HG03064 (cell line): ENCODE results near the gene ADGRL3.

Source experiments
- ATAC-seq: cut with Tn5 transposase; IDR thresholded peaks from one replicate; pipeline ENCODE4 v1.9.1; 2021; ENCODE audit warnings: low read depth; ENCODE audit not compliant: unreplicated experiment

The ADGRL3 gene

DNA sequence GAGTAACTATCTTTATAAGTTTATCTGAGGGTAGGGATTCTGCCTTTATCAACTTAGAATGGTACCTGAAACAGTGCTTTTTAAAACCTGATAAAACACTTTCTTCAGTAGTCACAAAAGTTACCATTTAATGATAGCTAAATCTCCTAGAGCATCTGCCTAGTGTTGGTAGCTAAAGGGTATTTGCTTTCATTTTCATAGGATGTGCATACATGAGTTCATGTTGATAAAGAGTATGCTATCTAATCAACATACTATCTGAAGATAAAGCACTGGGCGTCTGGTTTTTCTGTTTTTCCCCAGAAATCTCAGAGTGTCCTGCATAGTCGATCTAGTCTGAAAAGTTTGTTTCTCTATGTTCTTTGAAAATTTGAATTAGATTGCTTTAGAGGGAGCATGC lies 75.1 kb downstream of the ADGRL3 start:
- ATAC-seq: no peak

DNA sequence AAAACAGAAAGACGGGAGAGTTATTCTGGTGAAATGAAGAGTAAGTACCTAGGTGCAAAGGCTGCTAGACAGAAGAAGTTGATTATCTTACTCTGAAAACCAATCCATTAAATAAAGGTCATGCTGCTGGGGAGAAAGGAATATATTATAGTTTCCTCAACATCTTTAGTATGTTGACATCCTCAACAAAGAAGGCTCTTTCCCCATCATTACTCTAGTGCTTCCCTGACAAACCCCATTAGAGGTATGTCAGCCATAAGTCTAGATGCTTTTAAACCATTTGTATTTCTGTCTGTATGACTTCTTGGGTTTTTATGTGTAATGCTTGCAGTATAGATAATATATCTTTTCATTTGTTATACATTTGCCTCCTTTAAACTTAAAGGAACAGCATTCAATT lies 75.9 kb downstream of the ADGRL3 start:
- no peak for ATAC-seq

DNA sequence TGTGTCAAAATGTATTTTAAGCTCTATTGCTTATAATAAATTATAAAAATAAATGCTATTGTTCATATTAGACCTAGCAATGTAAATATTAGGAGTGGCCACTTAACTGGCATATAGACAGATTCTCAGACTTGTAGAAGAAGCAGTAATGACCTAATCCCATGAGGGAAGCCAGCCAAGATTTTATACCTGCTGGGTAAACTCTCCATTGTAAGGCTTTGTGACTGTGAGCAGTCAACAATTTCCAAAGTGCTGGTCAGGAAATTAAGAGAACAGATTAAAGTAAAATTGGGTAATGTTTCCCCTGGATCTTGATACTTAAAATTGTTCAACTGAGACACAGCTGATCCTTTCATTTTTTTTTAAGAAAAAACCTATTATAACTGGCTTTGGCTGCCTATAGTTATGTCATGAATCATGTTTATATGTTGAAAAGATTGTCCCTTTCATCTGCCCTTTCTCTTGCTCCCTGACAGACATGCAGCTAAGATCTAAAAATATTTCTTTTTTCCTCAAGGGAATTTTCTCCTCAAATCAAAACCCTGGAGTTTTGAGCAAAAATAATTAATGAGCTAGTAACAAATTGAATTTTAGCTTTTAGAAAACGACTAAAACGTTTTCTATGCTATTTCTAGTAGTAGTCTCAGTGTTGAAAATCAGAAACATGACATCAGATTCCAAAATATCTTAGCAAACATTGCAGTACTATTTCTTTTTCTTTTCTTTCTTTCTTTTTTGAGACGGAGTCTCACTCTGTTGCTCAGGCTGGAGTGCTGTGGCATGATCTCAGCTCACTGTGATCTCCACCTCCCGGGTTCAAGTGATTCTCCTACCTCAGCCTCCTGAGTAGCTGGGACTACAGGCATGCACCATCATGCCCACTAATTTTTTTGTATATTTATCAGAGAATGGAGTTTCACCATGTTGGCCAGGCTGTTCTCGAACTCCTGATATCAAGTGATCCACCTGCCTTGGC lies 77.9 kb downstream of the ADGRL3 start:
- ATAC-seq: no peak

DNA sequence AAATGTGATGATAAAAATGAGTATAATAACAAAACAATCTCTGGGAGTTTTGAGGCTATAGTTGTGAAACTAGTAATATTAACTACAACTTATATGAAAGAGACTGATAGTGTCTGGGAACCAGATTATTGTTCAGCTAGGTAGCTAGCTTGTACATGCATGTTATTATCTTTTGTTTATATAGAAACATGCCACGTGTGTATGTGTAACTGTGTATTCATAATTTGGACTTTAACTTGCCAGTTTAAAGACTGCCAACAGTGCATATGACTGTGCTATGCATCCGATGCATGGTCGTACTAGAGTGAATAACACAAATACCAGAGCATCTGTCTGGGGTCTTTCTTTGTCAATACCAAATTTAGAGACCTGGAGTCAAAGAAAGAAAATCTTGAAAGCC lies 92.2 kb downstream of the ADGRL3 start:
- ATAC-seq: no peak

DNA sequence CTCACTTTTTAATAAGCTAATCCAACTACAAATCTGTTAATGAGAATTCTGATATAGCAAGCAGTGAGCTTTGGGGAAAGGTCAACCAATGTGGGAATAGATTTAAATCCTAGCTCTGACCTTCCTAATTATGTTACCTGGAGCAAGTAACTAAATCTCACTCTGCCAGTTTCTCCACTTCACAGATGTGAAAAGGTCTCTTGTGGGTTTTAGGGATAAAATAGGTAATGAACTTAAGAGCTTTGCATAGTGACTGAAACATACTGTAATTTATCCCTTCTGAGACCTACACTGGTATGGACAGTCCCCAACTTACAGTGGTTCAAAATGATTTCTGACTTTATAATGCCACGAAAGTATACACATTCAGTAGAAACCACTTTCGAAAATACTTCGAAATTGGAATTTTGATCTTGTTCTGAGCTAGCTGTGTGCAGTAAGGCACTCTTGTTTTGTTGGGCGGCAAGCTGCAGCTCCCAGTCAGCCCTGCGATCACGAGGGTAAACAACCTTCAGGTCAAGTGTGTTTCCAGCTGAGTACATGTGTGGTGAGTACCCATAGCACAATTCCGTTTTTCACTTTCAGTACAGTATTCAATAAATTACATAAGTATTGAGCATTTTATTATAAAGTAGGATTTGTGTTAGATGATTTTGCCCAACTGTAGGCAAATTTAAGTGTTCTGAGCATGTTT lies 93.7 kb downstream of the ADGRL3 start:
- ATAC-seq: no peak

DNA sequence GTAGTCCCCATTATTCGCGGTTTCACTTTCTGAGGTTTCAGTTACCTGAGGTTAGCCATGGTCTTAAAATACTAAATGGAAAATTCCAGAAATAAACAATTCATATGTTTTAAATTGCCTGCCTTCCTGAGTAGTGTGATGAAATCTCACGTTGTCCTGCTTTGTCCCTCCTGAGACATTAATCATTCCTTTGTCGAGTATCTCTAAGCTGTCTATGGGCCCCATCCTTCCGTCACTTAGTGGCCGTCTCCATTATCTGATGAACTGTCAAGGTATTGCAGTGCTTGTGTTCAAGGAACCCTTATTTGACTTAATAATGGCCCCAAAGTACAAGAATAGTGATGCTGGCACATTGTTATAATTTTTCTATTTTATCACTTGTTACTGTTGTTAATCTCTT lies 94.8 kb downstream of the ADGRL3 start:
- no peak for ATAC-seq

DNA sequence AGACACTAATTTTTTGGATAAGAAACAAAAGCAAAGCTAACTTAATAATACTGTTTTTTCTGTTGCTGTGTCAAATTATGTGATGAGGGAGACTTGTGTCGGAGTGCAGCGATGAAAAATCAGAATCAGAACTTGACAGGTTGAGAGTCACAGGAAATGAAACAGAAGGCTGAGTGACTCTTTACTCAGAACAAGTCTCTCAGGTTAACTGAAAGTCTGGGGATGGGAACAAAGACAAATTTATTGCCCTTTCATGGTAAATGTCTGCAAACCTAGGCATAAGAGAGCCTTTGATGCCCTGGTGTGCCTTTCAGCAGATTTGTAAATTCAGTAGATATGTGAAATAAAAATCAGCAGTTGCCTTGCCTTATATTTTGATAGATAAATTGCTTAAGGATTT lies 96.0 kb downstream of the ADGRL3 start:
- no peak for ATAC-seq

DNA sequence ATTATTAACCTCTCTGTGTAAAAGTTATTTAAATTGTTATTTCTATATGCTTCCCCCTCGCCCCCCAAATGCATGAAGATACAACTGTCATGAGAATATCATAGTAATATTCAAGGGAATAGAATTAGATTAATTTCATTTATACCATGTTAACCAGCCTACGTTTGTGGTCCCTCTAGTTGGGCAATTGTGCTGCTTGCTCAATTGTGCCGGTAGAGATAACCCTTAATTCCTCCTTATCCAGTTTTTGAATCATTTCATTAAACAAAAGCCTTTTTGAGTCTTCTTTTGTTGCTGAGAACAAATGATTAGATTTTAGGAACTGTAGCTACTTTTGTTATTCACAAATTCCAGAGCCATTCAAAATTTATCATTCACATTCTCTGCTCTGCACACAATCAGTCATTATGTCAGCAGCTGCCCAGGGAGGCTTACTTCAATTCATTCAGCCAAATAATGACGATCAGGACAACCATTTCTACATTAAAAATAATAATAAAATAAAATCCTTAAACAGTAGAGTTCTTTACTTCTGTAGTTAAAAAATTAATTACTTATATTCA lies 98.1 kb downstream of the ADGRL3 start:
- no peak for ATAC-seq

DNA sequence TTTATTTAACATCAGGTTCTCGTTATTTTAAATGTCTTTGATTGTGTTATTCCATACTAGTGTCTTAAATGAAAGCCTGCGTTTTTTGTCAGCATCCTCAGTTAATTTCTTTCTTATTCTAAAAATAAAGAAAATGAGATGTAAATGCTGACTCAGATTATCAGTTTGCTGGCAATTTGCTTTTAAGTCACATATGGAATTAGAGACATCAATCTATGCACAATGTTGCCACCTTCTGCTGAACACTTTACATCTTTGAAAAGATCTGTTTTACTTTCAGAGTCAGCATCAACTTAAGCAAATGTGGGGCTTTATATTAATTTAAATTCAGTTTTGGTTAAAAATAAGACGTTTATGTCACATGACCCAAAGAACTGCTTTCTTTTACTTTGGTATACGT lies 99.2 kb downstream of the ADGRL3 start:
- ATAC-seq: no peak

DNA sequence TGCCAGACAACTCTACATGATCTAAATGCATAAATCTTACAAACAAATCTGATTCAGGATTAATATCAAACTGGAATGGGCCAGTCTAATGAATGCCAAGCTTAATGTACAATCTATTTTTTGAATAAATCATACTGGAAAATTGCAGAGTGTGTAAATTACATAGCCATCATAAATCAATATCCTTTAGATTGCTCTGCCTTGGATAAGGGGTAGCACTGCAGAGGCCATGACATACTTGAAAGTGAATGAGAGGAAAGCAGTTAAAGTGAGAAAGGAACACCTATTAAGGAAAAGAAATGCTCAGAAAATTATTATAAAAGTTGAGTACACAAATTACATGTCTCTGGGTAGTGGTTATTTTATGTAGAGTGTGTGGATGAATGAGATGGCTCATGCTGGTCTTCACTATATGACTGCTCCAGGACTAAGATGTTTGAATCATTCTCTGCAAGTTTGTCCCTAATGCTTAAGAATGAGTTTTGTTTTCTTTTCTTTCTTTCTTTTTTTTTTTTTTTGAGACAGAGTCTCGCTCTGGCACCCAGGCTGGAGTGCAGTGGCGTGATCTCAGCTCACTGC lies 100.2 kb downstream of the ADGRL3 start:
- no peak for ATAC-seq

DNA sequence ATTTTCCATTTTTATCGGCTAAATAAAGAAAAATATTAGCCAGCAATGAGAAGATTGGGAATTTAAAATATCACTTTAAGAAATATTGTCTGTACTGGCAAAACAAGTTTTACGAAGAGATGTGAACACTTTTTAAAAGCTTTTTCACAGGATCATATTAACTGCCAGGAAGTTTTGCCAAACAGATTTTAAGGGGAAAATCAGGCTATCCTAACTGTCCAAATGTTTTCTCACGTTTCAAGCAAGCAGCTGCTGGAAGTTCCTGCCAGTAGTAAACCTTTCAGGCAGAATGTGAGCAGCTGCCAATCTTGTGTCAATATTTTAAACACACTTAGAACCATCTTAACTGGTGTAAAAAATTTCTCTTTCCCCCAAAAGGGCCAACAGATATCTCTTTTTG lies 101.1 kb downstream of the ADGRL3 start:
- no peak for ATAC-seq

DNA sequence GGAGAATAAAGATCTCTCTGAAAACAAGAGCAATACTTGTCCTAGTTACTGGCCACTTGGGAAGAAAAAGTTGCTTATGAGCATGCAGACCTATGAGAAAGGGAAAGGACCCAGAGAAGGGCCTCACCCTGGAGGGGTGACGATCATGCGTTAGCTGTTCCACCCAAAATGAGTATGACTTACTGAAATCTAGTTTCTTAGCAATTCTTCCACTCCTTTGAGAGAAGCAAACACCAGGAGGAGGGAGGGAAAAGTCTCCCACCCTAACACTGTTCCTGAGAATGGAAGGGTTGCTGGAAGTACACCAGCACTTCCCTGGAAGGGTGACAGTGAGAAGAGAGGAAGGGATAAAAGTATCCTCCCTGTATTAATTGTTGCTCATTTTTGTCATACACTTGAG lies 107.9 kb downstream of the ADGRL3 start:
- ATAC-seq: no peak

DNA sequence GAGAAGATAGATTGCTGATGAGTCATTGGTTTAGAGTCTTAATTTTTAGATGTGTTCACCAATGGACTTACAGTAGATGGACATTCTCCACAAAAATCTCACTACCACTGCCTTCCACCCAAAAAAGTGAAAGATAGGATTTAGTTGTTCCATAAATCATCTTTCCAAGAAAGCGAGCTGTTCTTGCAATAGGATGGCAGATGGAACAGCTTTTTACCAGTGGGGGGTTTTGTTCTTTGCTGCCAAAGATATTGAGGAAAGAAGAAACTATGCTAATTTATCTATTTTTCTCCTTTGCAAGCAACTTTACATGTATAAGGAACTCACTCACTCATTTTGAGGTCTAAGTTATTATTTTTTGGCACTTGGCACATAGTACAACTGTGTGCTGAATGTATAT lies 109.5 kb downstream of the ADGRL3 start:
- no peak for ATAC-seq

DNA sequence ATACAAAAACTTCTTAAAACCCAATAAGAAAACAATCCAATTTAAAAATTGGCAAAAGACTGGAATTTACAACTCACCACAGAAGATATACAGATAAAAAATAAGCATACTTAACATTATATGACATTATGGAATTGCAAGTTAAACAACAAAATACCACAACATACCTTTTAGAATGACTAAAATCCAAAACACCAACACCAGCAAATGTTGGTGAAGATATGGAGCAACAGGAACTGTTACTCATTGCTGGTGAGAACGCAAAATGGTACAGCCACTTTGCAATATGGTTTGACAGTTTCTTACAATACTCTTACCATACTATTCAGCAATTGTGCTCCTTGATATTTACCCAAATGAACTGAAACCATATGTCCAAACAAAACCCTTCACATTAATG lies 112.4 kb downstream of the ADGRL3 start:
- ATAC-seq: no peak

DNA sequence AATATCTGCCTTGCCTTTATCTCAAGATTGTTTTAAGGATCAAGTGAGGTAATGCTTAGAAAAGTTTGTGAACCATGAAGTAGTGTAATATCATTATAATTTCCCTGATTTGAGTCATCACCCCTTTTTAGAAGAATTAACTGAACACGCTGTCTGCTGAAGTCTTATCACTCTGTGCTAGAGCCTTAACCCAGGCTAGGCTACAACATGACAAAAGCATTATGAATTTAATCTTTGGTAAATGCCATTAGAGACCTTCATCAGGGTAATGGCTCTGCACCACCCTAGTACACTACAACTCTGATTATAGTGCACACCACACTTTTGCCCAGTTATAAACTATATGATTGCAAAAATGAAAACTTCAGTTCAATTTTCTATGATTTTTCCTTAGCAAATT lies 118.3 kb downstream of the ADGRL3 start:
- no peak for ATAC-seq

DNA sequence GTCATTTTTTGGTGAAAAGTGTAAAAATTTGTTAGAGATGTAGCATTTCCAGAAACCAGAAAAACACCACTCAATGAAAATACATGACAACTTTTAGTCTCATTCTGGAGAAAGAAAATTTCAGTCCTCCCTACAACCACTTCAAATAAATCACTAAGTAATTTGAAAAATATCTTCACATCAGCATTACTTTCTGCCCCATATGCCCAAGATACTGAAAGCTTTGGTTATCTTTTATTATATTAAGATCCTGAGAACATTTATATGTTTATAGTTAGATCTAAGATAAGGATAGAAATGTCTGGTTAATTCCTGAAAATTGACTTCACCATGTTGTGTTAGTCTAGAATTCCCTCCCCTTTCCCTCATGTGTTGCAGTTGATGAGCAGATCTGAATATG lies 119.0 kb downstream of the ADGRL3 start:
- ATAC-seq: no peak

DNA sequence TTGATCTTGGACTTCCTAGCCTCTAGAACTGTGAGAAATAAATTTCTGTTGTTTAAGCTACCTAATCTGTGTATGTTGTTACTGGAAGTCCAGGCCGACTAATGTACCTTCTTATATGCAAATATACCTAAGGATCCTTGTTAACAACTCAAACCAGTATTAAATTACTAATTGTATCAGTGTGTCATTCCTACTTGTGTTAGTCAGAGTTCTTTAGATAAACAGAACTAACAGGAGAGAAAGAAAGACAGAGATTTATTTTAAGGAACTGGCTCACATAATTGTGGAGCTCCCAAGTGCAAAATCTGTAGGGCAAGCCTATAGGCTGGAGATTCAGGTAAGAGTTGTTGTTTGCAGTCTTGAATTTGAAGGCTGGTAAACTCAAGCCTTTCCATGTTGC lies 120.0 kb downstream of the ADGRL3 start:
- ATAC-seq: no peak

DNA sequence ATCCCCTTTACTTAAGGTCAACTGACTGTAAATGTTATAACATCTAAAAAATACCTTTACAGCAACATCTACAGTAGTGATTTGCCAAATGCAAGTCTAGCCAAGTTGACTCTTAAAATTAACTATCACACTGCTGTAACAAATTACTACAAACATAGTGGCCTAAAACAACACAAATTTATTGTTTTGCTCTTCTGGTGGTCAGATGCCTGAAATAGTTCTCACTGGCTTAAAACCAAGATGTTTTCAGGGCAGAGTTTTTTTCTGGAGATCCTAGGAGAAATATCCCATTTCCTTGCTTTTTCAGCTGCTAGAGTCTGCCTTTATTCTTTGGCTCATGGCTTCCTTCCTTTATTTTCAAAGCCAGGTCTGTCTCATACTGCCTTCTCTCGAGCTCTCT lies 120.5 kb downstream of the ADGRL3 start:
- ATAC-seq: no peak

DNA sequence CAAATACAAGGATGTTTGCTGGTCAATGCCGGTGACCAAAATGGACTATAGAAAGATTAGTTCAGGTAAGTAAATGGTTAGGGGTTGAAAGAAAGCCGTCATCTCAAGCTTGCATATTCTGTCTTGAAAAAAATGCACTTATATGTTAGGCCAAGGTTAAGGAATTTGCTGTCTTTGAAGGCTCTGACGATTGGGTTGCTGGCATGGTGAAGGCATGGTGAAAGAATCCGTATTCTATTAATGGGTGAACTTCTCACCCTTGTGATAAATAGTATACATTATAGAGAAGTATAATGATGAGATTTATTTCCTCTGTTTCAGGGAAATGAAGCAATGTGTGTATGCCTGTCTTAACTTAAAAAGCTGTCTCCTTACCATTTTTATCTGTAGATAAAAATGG lies 132.6 kb downstream of the ADGRL3 start:
- no peak for ATAC-seq

DNA sequence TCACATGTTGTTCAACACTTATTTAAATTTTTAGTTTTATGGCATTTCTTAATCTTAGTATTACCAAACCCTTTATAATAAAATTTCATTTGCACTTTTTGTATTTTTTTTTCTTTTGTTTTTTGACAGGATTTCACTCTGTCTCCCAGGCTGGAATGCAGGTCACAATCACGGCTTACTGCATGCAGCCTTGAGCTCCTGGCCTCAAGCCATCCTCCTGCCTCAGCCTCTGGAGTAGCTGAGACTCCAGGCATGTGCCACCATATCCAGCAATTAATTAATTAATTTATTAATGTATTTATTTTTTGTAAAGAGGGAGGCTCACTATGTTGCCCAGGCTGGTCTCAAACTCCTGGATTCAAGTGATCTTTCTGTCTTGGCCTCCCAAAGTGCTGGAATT lies 133.4 kb downstream of the ADGRL3 start:
- ATAC-seq: no peak

DNA sequence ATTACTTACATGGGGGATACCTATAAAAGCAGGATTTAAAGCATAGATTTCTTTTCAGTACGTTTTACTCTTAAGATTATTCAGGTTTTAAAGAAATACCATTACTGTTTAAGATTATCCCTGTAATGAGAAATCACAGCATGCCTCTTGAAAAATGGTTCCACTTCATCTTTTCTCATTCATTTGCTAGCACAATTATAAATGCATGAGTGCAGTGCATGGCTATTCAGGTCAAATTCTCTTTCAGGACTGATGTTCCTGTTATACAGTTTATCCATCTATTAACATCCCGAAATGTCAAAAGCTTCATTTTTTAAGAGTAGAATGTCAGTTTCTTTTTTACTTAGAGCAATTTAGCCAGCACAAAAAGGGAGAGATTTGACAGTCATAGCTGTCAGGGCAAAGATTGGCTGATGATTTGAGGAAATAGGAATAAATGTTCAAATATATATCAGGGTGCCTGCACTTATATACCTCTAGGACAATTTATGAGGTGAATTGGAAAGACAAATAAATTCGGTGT lies 135.2 kb downstream of the ADGRL3 start:
- ATAC-seq: no peak
